ENCODE data around the gene PTPRD.

GRCh38 chr9:10274175-10274574, 338.6 kb downstream of the PTPRD start:
- TF ChIP-seq CTCF (conservative IDR thresholded peaks at IDR 0.05; ENCODE audit: low read depth in 2 of 2) = no peak
- TF ChIP-seq JUNB (IDR thresholded peaks at IDR 0.05; ENCODE audit: unreplicated experiment) = no peak
- TF ChIP-seq EZH2 (IDR thresholded peaks at IDR 0.05; ENCODE audit: low read depth, unreplicated experiment) = no peak
- no peak for TF ChIP-seq POLR2AphosphoS5 (IDR thresholded peaks at IDR 0.05; ENCODE audit: low read depth)
- no peak for TF ChIP-seq REST (IDR thresholded peaks at IDR 0.05; ENCODE audit: unreplicated experiment)
- no peak for TF ChIP-seq EZH2phosphoT487 (IDR thresholded peaks at IDR 0.05; ENCODE audit: unreplicated experiment)
- no peak for TF ChIP-seq ZNF462 (CRISPR knock-in tag; IDR thresholded peaks at IDR 0.05)
- no peak for TF ChIP-seq CREB1 (CRISPR knock-in tag; IDR thresholded peaks at IDR 0.05; ENCODE audit: low read depth)
- no peak for TF ChIP-seq ZNF114 (CRISPR knock-in tag; IDR thresholded peaks at IDR 0.05)
